ENCODE results near the gene TRANK1. TPM values are rescaled to one million over a fixed set of nuclear protein-coding genes. Genes with fewer than 3 reads are reported as not detected.

TRANK1 gene
- total RNA-seq, 4 donors from 2014 or later: 4.9 to 12.3 (median 9.1) TPM

GRCh38 chr3:36814776-36815175 is 130.1 kb downstream of the TRANK1 start:
- WGBS, 2 donors (ENCODE audit: low coverage in 1 of 2): 65 to 79% methylated on average over 3 to 4 of the region's 4 CpGs
- no peak overlapping the region for H3K27ac ChIP-seq

GRCh38 chr3:36814066-36814717 is 130.7 kb downstream of the TRANK1 start:
- Histone ChIP-seq H3K27me3 (no peaks in the 10 kb centered on the region), H3K9me3 (peaks cover 0 to under 1% (median 0%) of the 10 kb centered on the region in 3 donors), H3K4me1 (no peaks in the 10 kb centered on the region), H3K4me3 (no peak overlapping the region), H3K27ac (no peak overlapping the region), H3K36me3 (no peaks in the 10 kb centered on the region)
- ATAC-seq: no peak
- no peak for TF ChIP-seq POLR2A (IDR thresholded peaks at IDR 0.05)
- whole genome bisulfite sequencing, 2 donors (ENCODE audit: low coverage in 1 of 2): 55 to 60% methylated on average over 1 to 7 of the region's 7 CpGs

More at GRCh38 chr3:36814776-36815175, 130.1 kb downstream of the TRANK1 start:
- no peaks in the 10 kb centered on the region for H3K27me3 ChIP-seq
- H3K4me1 ChIP-seq: no peaks in the 10 kb centered on the region
- no peak overlapping the region for H3K4me3 ChIP-seq
- ATAC-seq: no peak
- H3K36me3 ChIP-seq: no peaks in the 10 kb centered on the region
- no peaks in the 10 kb centered on the region for H3K9me3 ChIP-seq
- TF ChIP-seq POLR2AphosphoS5 (IDR thresholded peaks at IDR 0.05): no peak
- TF ChIP-seq POLR2A (IDR thresholded peaks at IDR 0.05): no peak
- peak in 1 of 4 experiments; percentile 9 for TF ChIP-seq CTCF (IDR thresholded peaks at IDR 0.05)

- TF ChIP-seq CTCF (IDR thresholded peaks at IDR 0.05): no peak
- no peak for TF ChIP-seq POLR2A (IDR thresholded peaks at IDR 0.05)
- no peak for TF ChIP-seq POLR2AphosphoS5 (IDR thresholded peaks at IDR 0.05)
- TF ChIP-seq EP300 (IDR thresholded peaks at IDR 0.05): no peak
- H3K36me3 ChIP-seq: no peaks in the 10 kb centered on the region
- no peak overlapping the region for H3K4me3 ChIP-seq
- H3K9me3 ChIP-seq: peaks cover 0 to 4% (median 0%) of the 10 kb centered on the region in 3 donors
- H3K27ac ChIP-seq: no peak overlapping the region
- no peak for ATAC-seq
- no peaks in the 10 kb centered on the region for H3K27me3 ChIP-seq
- 79 to 82% methylated on average over 6 of the region's 6 CpGs for WGBS, 2 donors (ENCODE audit: low coverage in 1 of 2)
- no peaks in the 10 kb centered on the region for H3K4me1 ChIP-seq
Observed at GRCh38 chr3:36813305-36813704, 131.5 kb downstream of the TRANK1 start.

- Histone ChIP-seq H3K27ac (no peak overlapping the region), H3K36me3 (no peaks in the 10 kb centered on the region), H3K4me1 (no peaks in the 10 kb centered on the region), H3K9me3 (peaks cover 0 to 4% (median 0%) of the 10 kb centered on the region in 3 donors), H3K4me3 (no peak overlapping the region), H3K27me3 (no peaks in the 10 kb centered on the region)
- WGBS, 2 donors (ENCODE audit: low coverage in 1 of 2): 100% methylated on average over 1 of the region's 1 CpG; no CpG with 5 or more reads in 1 of the 2 donors
- no peak for ATAC-seq
- TF ChIP-seq POLR2AphosphoS5 (IDR thresholded peaks at IDR 0.05): no peak
- no peak for TF ChIP-seq POLR2A (IDR thresholded peaks at IDR 0.05)
- no peak for TF ChIP-seq CTCF (IDR thresholded peaks at IDR 0.05)
- no peak for TF ChIP-seq EP300 (IDR thresholded peaks at IDR 0.05)
Observed at GRCh38 chr3:36812240-36812639, 132.6 kb downstream of the TRANK1 start.

- Histone ChIP-seq H3K36me3 (no peaks in the 10 kb centered on the region), H3K4me1 (no peaks in the 10 kb centered on the region), H3K27me3 (no peaks in the 10 kb centered on the region), H3K9me3 (peaks cover 0 to 4% (median 0%) of the 10 kb centered on the region in 3 donors), H3K27ac (no peak overlapping the region), H3K4me3 (no peak overlapping the region)
- 87 to 88% methylated on average over 2 of the region's 2 CpGs for WGBS, 2 donors (ENCODE audit: low coverage in 1 of 2)
- no peak for ATAC-seq
- no peak for TF ChIP-seq CTCF (IDR thresholded peaks at IDR 0.05)
- no peak for TF ChIP-seq EP300 (IDR thresholded peaks at IDR 0.05)
- TF ChIP-seq POLR2A (IDR thresholded peaks at IDR 0.05): no peak
- no peak for TF ChIP-seq POLR2AphosphoS5 (IDR thresholded peaks at IDR 0.05)
Observed at GRCh38 chr3:36811768-36812167, 133.1 kb downstream of the TRANK1 start.

Measured in gastroesophageal sphincter (tissue), 4 donors.